Muscle of leg (tissue), 11 donors: ENCODE data around the gene DNMT3A. TPM values are rescaled to one million over a fixed set of nuclear protein-coding genes. Genes with fewer than 3 reads are reported as not detected.

Source experiments
- DNase-seq: peaks from one replicate; pipeline ENCODE4 v3.0.0; 2013
- H3K27ac ChIP-seq: one replicate; pipeline ENCODE4 v1.5.1; 2013; ENCODE audit warnings: mild to moderate bottlenecking, low read length, control low read depth
- H3K27me3 ChIP-seq: one replicate; pipeline ENCODE4 v1.6.1; 2013; ENCODE audit warnings: low read length; ENCODE audit not compliant: control insufficient read depth, insufficient read depth
- H3K36me3 ChIP-seq: one replicate; pipeline ENCODE4 v1.6.1; 2013; ENCODE audit warnings: low read length; ENCODE audit not compliant: control insufficient read depth, insufficient read depth
- H3K4me1 ChIP-seq: one replicate; pipeline ENCODE4 v1.6.1; 2013; ENCODE audit warnings: low read length; ENCODE audit not compliant: control insufficient read depth, insufficient read depth
- H3K4me3 ChIP-seq: one replicate; pipeline ENCODE4 v1.5.1; 2013; ENCODE audit warnings: low read length, control low read depth
- H3K9me3 ChIP-seq: replicated peaks from 2 replicates; pipeline ENCODE4 v1.6.1; 2013; ENCODE audit warnings: low read depth, low read length; ENCODE audit not compliant: control insufficient read depth
- WGBS: methylation state at CpG from one replicate; pipeline ENCODE4 v1.1.5; 2013; ENCODE audit warnings: missing lambda C conversion rate; ENCODE audit not compliant: insufficient coverage; 5-methylcytosine and 5-hydroxymethylcytosine counted together
- polyA plus RNA-seq, 8 donors: library from polyadenylated mRNA; unstranded; fragments of 120-200 nt; gene quantifications; one replicate each; pipeline versions ENCODE4 v1.2.1 to v1.2.3, GENCODE V29; 2013; ENCODE audit warnings: inconsistent platforms in 1 of 8, low replicate concordance in 1 of 8; ENCODE audit not compliant: insufficient read length in 8 of 8, insufficient read depth in 1 of 8
- total RNA-seq: library from RNA; stranded (reverse); fragments of 120-200 nt; gene quantifications from one replicate; pipeline ENCODE4 v1.2.4, GENCODE V29; 2013

DNMT3A gene
- total and polyA plus RNA-seq, 9 donors = 27.3 to 74.0 (median 55.2) TPM

GRCh38 chr2:25316101-25316500, 25.6 kb downstream of the DNMT3A start:
- Histone ChIP-seq H3K27ac (no peak overlapping the region), H3K27me3 (no peaks in the 10 kb centered on the region), H3K9me3 (no peaks in the 10 kb centered on the region), H3K4me3 (no peak overlapping the region), H3K4me1 (peaks cover 51% of the 10 kb centered on the region), H3K36me3 (peaks cover 25% of the 10 kb centered on the region)
- peak; percentile 77 for DNase-seq
- WGBS = 70% methylated on average over 8 of the region's 8 CpGs

- Histone ChIP-seq H3K27ac (peak overlapping the region; percentile 74), H3K27me3 (no peaks in the 10 kb centered on the region), H3K9me3 (no peaks in the 10 kb centered on the region), H3K4me1 (peaks cover 59% of the 10 kb centered on the region), H3K4me3 (no peak overlapping the region), H3K36me3 (peaks cover 25% of the 10 kb centered on the region)
- DNase-seq = no peak
- 45% methylated on average over 5 of the region's 11 CpGs for WGBS
These were observed 26.4 kb downstream of the DNMT3A start for GRCh38 chr2:25315316-25315680.

GRCh38 chr2:25314514-25315315, 27.0 kb downstream of the DNMT3A start:
- WGBS = 0% methylated on average over 2 of the region's 13 CpGs
- H3K4me1 ChIP-seq = peaks cover 64% of the 10 kb centered on the region
- H3K36me3 ChIP-seq = peaks cover 27% of the 10 kb centered on the region
- H3K27me3 ChIP-seq = no peaks in the 10 kb centered on the region
- no peaks in the 10 kb centered on the region for H3K9me3 ChIP-seq
- H3K27ac ChIP-seq = peak overlapping the region; percentile 74
- peak; percentile 90 for DNase-seq
- no peak overlapping the region for H3K4me3 ChIP-seq

GRCh38 chr2:25313711-25314513, 27.8 kb downstream of the DNMT3A start:
- Histone ChIP-seq H3K36me3 (peaks cover 32% of the 10 kb centered on the region), H3K4me3 (no peak overlapping the region), H3K9me3 (no peaks in the 10 kb centered on the region), H3K27ac (peak overlapping the region; percentile 74), H3K4me1 (peaks cover 70% of the 10 kb centered on the region), H3K27me3 (no peaks in the 10 kb centered on the region)
- no peak for DNase-seq
- 74% methylated on average over 21 of the region's 27 CpGs for WGBS

- H3K4me1 ChIP-seq = peaks cover 70% of the 10 kb centered on the region
These were observed 28.6 kb downstream of the DNMT3A start for GRCh38 chr2:25312958-25313710.

GRCh38 chr2:25311865-25312575, 29.7 kb downstream of the DNMT3A start:
- Histone ChIP-seq H3K4me3 (no peak overlapping the region), H3K27me3 (no peaks in the 10 kb centered on the region), H3K27ac (peak overlapping the region; percentile 83), H3K4me1 (peaks cover 72% of the 10 kb centered on the region), H3K9me3 (no peaks in the 10 kb centered on the region), H3K36me3 (peaks cover 44% of the 10 kb centered on the region)
- peak; percentile 82 for DNase-seq
- WGBS = 73% methylated on average over 21 of the region's 23 CpGs

More at GRCh38 chr2:25312958-25313710, 28.6 kb downstream of the DNMT3A start:
- 69% methylated on average over 7 of the region's 15 CpGs for WGBS
- H3K9me3 ChIP-seq = no peaks in the 10 kb centered on the region
- H3K4me3 ChIP-seq = no peak overlapping the region
- H3K36me3 ChIP-seq = peaks cover 39% of the 10 kb centered on the region
- DNase-seq = no peak
- H3K27me3 ChIP-seq = no peaks in the 10 kb centered on the region
- H3K27ac ChIP-seq = peak overlapping the region; percentile 10

- H3K27ac ChIP-seq = peak overlapping the region; percentile 81
- H3K4me3 ChIP-seq = no peak overlapping the region
- DNase-seq = no peak
- H3K9me3 ChIP-seq = no peaks in the 10 kb centered on the region
- H3K27me3 ChIP-seq = no peaks in the 10 kb centered on the region
- H3K4me1 ChIP-seq = peaks cover 77% of the 10 kb centered on the region
- peaks cover 49% of the 10 kb centered on the region for H3K36me3 ChIP-seq
- WGBS = no CpG with 5 or more reads among the region's 14 CpGs
These were observed 30.5 kb downstream of the DNMT3A start for GRCh38 chr2:25310965-25311864.

GRCh38 chr2:25310709-25310964, 31.1 kb downstream of the DNMT3A start:
- WGBS = 53% methylated on average over 3 of the region's 5 CpGs
- Histone ChIP-seq H3K36me3 (peaks cover 47% of the 10 kb centered on the region), H3K9me3 (no peaks in the 10 kb centered on the region), H3K4me3 (no peak overlapping the region), H3K27ac (no peak overlapping the region), H3K27me3 (no peaks in the 10 kb centered on the region), H3K4me1 (peaks cover 77% of the 10 kb centered on the region)
- no peak for DNase-seq

- peak; percentile 60 for DNase-seq
- Histone ChIP-seq H3K27me3 (no peaks in the 10 kb centered on the region), H3K4me1 (peaks cover 74% of the 10 kb centered on the region), H3K27ac (no peak overlapping the region), H3K4me3 (no peak overlapping the region), H3K36me3 (peaks cover 47% of the 10 kb centered on the region), H3K9me3 (no peaks in the 10 kb centered on the region)
- 100% methylated on average over 5 of the region's 10 CpGs for WGBS
These were observed 32.3 kb downstream of the DNMT3A start for GRCh38 chr2:25309402-25309801.
